ENCODE results near the gene PTCD3.

DNA sequence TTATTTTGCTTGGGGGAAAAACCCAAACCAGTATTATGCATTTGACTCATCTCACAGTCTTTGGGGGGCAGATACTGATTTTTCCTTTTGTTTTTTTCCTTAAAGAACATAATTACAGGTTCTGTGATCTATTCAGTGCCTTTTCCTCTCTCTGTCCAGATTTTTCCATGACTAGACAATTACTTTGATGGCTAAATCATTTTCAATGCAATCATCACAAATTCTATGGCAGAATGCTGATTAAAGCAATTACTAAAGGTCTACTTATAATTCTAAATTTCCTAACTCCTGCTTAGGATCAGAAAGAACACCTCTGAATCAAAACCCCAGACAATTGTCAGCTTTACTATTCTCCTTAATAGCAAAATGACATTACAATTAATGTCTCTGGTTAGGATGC is 39.1 kb upstream of the PTCD3 start:
- no peak for TF ChIP-seq SIN3A (IDR thresholded peaks at IDR 0.05; ENCODE audit: borderline replicate concordance, insufficient read depth, low read length)
- TF ChIP-seq REST (IDR thresholded peaks at IDR 0.05; ENCODE audit: insufficient read depth in 1 of 2, low read depth in 2 of 2, low read length in 2 of 2), result no peak
- TF ChIP-seq POLR2AphosphoS5 (IDR thresholded peaks at IDR 0.05; ENCODE audit: low read depth, low read length), result no peak
- no peak for TF ChIP-seq TAF1 (IDR thresholded peaks at IDR 0.05; ENCODE audit: borderline replicate concordance, insufficient read depth, low read length)
